Measurements from ENCODE around the gene CEP85L.

Gene CEP85L

DNA sequence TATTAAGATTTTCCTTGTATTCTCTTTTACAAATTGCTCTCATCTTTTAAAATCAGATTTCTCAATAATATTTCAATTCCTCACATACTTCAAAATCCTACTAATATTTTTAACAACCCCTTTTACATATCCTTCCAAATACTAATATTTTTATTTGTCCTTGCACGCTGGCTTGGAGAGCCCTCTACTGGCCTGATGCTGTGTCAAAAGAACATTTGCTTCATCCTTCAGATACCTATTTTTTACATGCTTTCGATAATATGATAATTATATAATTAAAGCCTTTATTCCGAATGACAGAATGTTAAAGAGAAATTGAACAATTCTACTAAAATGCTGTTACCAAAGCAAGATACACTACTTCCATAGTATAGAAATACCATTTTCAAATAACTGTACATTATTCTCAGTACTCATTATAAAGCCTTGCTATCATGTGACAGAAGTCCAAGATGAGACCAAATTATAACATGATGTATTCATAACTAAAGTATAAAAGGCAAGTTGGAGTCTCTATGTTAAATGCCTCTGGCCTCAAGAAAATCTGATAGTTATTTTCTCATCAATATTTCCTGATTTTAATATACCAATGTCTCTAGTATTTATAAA, 142.3 kb downstream of the CEP85L start:
- H3K9me3 ChIP-seq: no peaks in the 10 kb centered on the region
- no peak overlapping the region for H3K4me3 ChIP-seq
- no peak for DNase-seq
- H3K36me3 ChIP-seq: peaks cover 0 to 9% (median 0%) of the 10 kb centered on the region in 3 donors
- TF ChIP-seq, protein P1, sequence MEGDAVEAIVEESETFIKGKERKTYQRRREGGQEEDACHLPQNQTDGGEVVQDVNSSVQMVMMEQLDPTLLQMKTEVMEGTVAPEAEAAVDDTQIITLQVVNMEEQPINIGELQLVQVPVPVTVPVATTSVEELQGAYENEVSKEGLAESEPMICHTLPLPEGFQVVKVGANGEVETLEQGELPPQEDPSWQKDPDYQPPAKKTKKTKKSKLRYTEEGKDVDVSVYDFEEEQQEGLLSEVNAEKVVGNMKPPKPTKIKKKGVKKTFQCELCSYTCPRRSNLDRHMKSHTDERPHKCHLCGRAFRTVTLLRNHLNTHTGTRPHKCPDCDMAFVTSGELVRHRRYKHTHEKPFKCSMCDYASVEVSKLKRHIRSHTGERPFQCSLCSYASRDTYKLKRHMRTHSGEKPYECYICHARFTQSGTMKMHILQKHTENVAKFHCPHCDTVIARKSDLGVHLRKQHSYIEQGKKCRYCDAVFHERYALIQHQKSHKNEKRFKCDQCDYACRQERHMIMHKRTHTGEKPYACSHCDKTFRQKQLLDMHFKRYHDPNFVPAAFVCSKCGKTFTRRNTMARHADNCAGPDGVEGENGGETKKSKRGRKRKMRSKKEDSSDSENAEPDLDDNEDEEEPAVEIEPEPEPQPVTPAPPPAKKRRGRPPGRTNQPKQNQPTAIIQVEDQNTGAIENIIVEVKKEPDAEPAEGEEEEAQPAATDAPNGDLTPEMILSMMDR (IDR thresholded peaks at IDR 0.05): peak; percentile 69 to 71
- intact Hi-C loops (cut with DNase I; ENCODE audit: low total_unique reads): loop anchor here (2.0 kb wide), 1 partner anchor 224 kb away; no protein-coding TSS in a partner anchor
- H3K27me3 ChIP-seq: no peaks in the 10 kb centered on the region
- H3K4me1 ChIP-seq: peaks cover 0 to 57% (median 4%) of the 10 kb centered on the region in 4 donors
- H3K27ac ChIP-seq: no peak overlapping the region

DNA sequence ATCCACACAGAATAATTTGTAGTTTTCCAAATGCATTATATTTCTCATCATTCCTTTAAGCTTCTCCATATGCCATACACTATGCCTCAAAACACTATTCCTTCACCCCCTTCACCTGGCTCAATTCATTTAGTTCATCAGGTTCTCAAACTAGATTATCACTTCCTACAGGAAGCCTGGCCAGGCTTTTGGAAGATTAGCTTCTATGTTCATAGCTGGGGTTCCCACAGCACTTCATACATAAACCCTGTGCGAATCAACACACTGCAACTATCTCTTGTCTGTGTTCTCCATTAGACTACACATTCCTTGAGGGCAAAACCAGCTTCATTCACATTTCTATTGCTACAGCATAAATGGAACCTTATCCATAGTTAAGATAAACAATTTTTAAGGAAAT, 143.8 kb downstream of the CEP85L start:
- Histone ChIP-seq H3K36me3 (peaks cover 0 to 9% (median 0%) of the 10 kb centered on the region in 3 donors), H3K27me3 (no peaks in the 10 kb centered on the region), H3K4me1 (peaks cover 0 to 44% (median 4%) of the 10 kb centered on the region in 4 donors), H3K27ac (peak overlapping the region; percentile 15 to 41), H3K9me3 (no peaks in the 10 kb centered on the region), H3K4me3 (no peak overlapping the region)
- no peak for DNase-seq
- intact Hi-C loops (cut with DNase I; ENCODE audit: low total_unique reads): loop anchor here (2.0 kb wide), 1 partner anchor 223 kb away; no protein-coding TSS in a partner anchor
- TF ChIP-seq, protein P1 (IDR thresholded peaks at IDR 0.05): no peak

DNA sequence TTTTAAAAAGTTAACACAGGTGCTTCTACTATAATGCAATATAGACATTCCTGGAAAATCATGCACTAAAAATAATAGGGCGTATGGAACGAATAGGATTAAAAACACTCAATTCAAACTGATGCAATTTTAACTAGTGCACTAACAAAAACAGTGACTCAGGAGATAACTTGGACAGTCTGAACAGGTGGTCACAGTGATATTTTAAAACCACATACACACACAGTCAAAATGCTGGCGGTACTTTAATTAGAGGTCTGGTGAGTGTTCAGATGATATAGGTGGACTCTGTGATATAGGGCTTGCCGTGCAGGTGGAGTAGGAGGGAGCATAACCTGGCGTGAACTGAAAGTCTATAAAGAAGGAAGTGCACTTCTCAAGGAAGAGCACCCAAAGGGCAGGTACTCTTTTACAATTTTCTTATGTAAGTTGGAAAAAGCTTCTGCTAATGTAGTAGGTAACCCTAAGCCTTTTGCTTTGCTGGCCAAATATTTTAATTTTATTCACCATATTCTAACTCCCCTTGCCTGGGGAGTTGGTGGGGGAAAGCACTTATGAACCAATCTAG, 145.2 kb downstream of the CEP85L start:
- DNase-seq: no peak
- H3K4me3 ChIP-seq: no peak overlapping the region
- H3K27ac ChIP-seq: peak overlapping the region; percentile 38 to 41
- H3K9me3 ChIP-seq: no peaks in the 10 kb centered on the region
- intact Hi-C loops (cut with DNase I; ENCODE audit: low total_unique reads): no loop called here
- H3K27me3 ChIP-seq: no peaks in the 10 kb centered on the region
- TF ChIP-seq, protein P1 (IDR thresholded peaks at IDR 0.05): no peak
- peaks cover 0 to 9% (median 0%) of the 10 kb centered on the region in 3 donors for H3K36me3 ChIP-seq
- peaks cover 0 to 30% (median 4%) of the 10 kb centered on the region in 4 donors for H3K4me1 ChIP-seq

DNA sequence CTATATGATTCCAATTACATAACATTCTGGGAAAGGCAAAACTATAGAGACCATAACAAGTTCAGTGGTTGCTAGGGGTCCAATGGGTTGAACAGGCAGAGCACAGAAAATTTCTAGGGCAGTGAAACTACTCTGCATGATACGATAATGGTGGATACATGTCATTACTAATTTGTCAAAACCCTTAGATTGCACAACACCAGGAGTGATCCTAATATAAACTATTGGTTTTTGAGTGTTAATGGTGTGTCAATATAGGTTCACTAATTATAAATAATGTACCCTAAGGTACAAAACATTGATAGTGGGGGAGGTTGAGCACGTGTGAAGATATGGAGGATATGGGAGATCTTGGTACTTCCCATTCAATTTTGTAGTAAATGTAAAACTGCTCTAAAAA, 145.7 kb downstream of the CEP85L start:
- H3K27me3 ChIP-seq: no peaks in the 10 kb centered on the region
- intact Hi-C loops (cut with DNase I; ENCODE audit: low total_unique reads): no loop called here

DNA sequence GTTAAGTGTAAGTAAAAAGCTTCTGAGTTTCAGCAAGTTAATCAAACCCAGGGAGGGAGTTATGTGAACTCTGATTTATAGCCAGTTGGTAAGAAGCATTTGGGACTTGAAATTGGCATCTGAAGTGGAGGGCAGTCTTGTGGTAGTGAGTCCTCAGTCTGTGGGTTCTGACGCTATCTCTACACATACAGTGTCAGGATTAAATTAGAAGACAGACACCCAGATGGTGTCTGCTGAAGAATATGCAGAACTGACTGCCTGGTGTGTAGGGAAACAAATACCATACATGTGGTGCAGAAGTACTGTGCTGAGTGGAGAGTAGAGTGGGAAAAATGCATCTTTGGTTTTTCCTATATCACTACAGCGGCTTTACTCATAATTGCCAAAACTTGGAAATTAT, 146.8 kb downstream of the CEP85L start:
- TF ChIP-seq, protein P1 (IDR thresholded peaks at IDR 0.05): no peak
- H3K27ac ChIP-seq: no peak overlapping the region
- no peak for DNase-seq

More for the DNA sequence above, 145.7 kb downstream of the CEP85L start:
- H3K4me3 ChIP-seq: no peak overlapping the region
- no peak overlapping the region for H3K27ac ChIP-seq
- DNase-seq: no peak
- H3K9me3 ChIP-seq: no peaks in the 10 kb centered on the region
- H3K36me3 ChIP-seq: peaks cover 0 to 9% (median 0%) of the 10 kb centered on the region in 3 donors
- H3K4me1 ChIP-seq: peaks cover 0 to 30% (median 4%) of the 10 kb centered on the region in 4 donors
- TF ChIP-seq, protein P1 (IDR thresholded peaks at IDR 0.05): no peak

More for the DNA sequence above, 146.8 kb downstream of the CEP85L start:
- Histone ChIP-seq H3K27me3 (no peaks in the 10 kb centered on the region), H3K36me3 (peaks cover 0 to 9% (median 0%) of the 10 kb centered on the region in 3 donors), H3K4me3 (no peak overlapping the region), H3K9me3 (no peaks in the 10 kb centered on the region), H3K4me1 (peaks cover 0 to 27% (median 4%) of the 10 kb centered on the region in 4 donors)
- intact Hi-C loops (cut with DNase I; ENCODE audit: low total_unique reads): no loop called here
